Astrocyte (in vitro differentiated cells and primary cell): ENCODE data around the gene CD55.

Source experiments
- EZH2 ChIP-seq: IDR thresholded peaks from 2 replicates; pipeline ENCODE4 v1.6.1; 2012; ENCODE audit warnings: mild to moderate bottlenecking, low read length, inconsistent platforms; ENCODE audit not compliant: insufficient read depth
- TF ChIP-seq, protein P1 (sequence below): IDR thresholded peaks from 2 replicates; pipeline ENCODE4 v1.5.1; 2011; ENCODE audit warnings: low read depth, mild to moderate bottlenecking, inconsistent platforms, low read length, moderate library complexity; ENCODE audit not compliant: insufficient read depth

DNA sequence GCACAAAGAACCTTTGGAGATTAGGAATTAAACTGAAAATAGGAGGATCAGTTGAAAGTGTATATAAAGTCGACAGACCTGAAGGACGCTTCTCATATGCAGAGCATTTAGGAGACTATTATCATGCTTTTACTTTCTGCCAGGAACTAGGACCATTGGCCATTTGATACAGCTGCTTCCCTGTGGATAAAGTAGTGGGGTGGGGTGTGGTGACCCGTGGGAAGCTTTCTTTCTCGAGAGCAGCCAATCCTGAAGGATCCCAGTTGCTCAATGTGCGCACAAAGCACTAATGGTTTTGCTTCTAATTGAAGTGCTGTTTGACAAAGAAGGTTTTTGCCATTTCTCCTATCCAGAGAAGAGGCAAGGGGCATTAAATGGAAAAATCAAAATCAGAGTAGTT, 14.9 kb upstream of the CD55 start:
- TF ChIP-seq, protein P1, sequence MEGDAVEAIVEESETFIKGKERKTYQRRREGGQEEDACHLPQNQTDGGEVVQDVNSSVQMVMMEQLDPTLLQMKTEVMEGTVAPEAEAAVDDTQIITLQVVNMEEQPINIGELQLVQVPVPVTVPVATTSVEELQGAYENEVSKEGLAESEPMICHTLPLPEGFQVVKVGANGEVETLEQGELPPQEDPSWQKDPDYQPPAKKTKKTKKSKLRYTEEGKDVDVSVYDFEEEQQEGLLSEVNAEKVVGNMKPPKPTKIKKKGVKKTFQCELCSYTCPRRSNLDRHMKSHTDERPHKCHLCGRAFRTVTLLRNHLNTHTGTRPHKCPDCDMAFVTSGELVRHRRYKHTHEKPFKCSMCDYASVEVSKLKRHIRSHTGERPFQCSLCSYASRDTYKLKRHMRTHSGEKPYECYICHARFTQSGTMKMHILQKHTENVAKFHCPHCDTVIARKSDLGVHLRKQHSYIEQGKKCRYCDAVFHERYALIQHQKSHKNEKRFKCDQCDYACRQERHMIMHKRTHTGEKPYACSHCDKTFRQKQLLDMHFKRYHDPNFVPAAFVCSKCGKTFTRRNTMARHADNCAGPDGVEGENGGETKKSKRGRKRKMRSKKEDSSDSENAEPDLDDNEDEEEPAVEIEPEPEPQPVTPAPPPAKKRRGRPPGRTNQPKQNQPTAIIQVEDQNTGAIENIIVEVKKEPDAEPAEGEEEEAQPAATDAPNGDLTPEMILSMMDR = no peak
- no peak for TF ChIP-seq EZH2
